ENCODE data around the gene PDZRN3. TPM values are rescaled to one million over a fixed set of nuclear protein-coding genes. Genes with fewer than 3 reads are reported as not detected.

The PDZRN3 gene
- total RNA-seq, 1 donor from 2014 or later, result 1.3 TPM

DNA sequence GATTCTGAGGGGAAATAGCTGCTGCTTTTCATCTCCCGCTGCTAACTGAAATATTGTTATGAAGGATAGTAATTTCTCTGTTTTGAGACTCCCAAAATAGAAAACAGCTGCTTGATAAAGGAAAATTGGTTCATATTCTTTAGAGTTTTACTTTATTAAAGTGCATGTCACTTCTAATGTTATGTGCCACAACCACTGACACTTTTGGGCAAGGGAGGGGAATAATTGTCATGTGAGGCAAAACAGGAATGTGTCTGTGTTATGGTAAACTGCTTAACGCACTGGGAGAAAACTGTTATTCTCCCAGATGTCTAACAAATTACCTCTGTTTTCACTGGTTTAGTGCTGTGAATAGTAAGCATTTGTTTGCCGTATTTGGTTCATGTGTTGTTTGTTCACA, 201.6 kb downstream of the PDZRN3 start:
- Mint-ChIP-seq H3K9me3 (ENCODE audit: unreplicated experiment) (no peaks in the 10 kb centered on the region), H3K36me3 (ENCODE audit: low read depth, unreplicated experiment) (no peaks in the 10 kb centered on the region), H3K27ac (ENCODE audit: unreplicated experiment) (no peak overlapping the region), H3K4me3 (ENCODE audit: unreplicated experiment) (no peak overlapping the region), H3K27me3 (ENCODE audit: unreplicated experiment) (no peaks in the 10 kb centered on the region), H3K4me1 (ENCODE audit: unreplicated experiment) (peaks cover 11% of the 10 kb centered on the region)
- DNase-seq (ENCODE audit: low spot score), result no peak
- TF ChIP-seq, protein P1, sequence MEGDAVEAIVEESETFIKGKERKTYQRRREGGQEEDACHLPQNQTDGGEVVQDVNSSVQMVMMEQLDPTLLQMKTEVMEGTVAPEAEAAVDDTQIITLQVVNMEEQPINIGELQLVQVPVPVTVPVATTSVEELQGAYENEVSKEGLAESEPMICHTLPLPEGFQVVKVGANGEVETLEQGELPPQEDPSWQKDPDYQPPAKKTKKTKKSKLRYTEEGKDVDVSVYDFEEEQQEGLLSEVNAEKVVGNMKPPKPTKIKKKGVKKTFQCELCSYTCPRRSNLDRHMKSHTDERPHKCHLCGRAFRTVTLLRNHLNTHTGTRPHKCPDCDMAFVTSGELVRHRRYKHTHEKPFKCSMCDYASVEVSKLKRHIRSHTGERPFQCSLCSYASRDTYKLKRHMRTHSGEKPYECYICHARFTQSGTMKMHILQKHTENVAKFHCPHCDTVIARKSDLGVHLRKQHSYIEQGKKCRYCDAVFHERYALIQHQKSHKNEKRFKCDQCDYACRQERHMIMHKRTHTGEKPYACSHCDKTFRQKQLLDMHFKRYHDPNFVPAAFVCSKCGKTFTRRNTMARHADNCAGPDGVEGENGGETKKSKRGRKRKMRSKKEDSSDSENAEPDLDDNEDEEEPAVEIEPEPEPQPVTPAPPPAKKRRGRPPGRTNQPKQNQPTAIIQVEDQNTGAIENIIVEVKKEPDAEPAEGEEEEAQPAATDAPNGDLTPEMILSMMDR (IDR thresholded peaks at IDR 0.05; ENCODE audit: unreplicated experiment), result no peak

DNA sequence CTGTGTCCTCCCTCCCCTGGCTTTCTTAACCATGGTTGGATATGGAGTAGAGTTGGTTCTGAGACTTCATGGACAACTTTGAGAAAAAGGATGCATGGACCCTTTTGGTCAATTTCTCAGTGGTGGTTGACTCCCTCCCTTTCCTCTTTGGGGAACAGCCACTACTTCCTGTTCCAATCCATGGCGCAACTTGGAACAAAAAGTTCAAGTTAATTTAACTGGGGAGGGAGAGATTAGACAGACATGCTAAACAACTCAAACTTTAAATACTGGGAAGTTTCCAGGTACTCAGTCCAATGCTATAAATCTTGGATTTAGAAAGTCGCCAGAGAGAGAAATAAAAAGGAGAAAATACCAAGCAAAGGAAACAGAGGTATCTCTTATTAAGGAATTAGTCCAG, 202.2 kb downstream of the PDZRN3 start:
- no peak overlapping the region for H3K27ac Mint-ChIP-seq (ENCODE audit: unreplicated experiment)
- H3K4me3 Mint-ChIP-seq (ENCODE audit: unreplicated experiment), result no peak overlapping the region
- no peaks in the 10 kb centered on the region for H3K36me3 Mint-ChIP-seq (ENCODE audit: low read depth, unreplicated experiment)
- TF ChIP-seq, protein P1 (IDR thresholded peaks at IDR 0.05; ENCODE audit: unreplicated experiment), result no peak
- H3K9me3 Mint-ChIP-seq (ENCODE audit: unreplicated experiment), result no peaks in the 10 kb centered on the region
- no peak for DNase-seq (ENCODE audit: low spot score)
- peaks cover 11% of the 10 kb centered on the region for H3K4me1 Mint-ChIP-seq (ENCODE audit: unreplicated experiment)
- no peaks in the 10 kb centered on the region for H3K27me3 Mint-ChIP-seq (ENCODE audit: unreplicated experiment)

DNA sequence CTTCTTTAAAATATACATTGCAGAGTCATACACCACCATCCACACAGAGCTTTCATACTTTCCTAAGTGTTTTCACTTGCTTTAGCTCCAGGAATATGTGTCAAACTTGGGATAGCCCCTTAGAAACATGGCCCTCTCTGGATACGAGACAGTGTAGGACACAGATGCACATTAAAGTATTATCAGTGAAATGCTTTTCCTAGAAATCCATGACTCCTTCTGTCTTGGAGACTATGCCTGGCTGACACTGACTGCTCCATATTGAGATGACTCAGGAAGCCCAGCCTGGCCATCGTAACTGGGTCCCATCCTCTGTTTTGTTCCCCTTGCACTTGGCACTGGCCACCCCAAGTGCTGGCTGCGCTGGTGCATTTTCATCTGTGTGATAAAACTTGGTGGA, 204.8 kb downstream of the PDZRN3 start:
- Mint-ChIP-seq H3K27me3 (ENCODE audit: unreplicated experiment) (peaks cover 1% of the 10 kb centered on the region), H3K27ac (ENCODE audit: unreplicated experiment) (no peak overlapping the region), H3K9me3 (ENCODE audit: unreplicated experiment) (no peaks in the 10 kb centered on the region), H3K4me3 (ENCODE audit: unreplicated experiment) (no peak overlapping the region), H3K36me3 (ENCODE audit: low read depth, unreplicated experiment) (no peaks in the 10 kb centered on the region), H3K4me1 (ENCODE audit: unreplicated experiment) (peaks cover 11% of the 10 kb centered on the region)
- DNase-seq (ENCODE audit: low spot score), result no peak
- TF ChIP-seq, protein P1 (IDR thresholded peaks at IDR 0.05; ENCODE audit: unreplicated experiment), result no peak

DNA sequence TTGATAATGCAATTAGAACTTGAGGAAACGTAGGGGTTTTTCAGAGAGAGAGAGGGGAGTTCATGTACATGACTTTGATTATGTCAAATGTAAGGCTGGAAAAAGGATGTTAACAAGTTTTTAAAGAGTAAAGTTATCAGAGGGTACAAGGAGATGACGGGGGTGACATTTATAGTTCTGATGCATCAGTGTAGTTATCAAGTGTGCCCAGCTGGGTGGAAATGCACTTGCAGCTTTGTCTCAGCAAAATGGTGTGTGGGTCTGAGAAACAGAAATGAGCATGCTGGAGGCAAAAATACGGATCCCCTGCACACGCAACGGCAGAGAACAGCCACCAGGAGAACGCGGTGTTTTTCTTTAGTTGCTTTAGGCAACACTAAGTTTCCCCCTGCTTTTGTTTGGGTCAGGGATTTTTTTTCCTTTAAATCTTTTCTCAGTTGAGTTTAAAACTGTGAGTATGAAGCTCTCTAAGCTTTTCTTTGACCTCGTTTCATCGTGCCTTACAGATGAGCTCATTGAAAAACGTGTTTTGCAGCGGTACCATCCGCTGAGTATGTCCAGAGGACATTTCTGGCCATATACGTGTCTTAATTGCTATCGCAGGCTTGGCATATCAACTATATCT, 205.4 kb downstream of the PDZRN3 start:
- TF ChIP-seq, protein P1 (IDR thresholded peaks at IDR 0.05; ENCODE audit: unreplicated experiment), result peak; percentile 44
- Mint-ChIP-seq H3K4me3 (ENCODE audit: unreplicated experiment) (no peak overlapping the region), H3K9me3 (ENCODE audit: unreplicated experiment) (no peaks in the 10 kb centered on the region), H3K27me3 (ENCODE audit: unreplicated experiment) (peaks cover 3% of the 10 kb centered on the region), H3K27ac (ENCODE audit: unreplicated experiment) (no peak overlapping the region), H3K36me3 (ENCODE audit: low read depth, unreplicated experiment) (no peaks in the 10 kb centered on the region), H3K4me1 (ENCODE audit: unreplicated experiment) (peaks cover 11% of the 10 kb centered on the region)
- DNase-seq (ENCODE audit: low spot score), result no peak

DNA sequence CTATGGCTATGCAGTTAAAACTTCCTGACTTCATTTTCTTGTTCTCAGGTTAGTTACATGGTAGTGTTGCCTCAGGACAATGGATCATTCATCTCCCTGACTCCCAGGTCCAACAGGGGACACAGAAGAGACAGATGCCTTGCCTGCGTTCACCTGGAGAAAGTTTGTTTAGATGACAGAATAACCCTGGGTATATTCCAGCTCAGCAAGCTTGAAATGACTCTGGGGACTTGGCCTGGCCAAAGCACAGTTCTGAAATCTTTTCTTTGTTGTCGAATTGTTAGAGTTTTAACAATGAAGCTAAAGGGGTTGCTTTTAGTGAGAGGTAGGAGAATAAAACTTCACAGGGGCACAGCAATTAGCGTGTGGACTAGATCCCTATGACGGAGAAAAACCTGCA, 206.1 kb downstream of the PDZRN3 start:
- H3K4me1 Mint-ChIP-seq (ENCODE audit: unreplicated experiment), result peaks cover 11% of the 10 kb centered on the region
- H3K27me3 Mint-ChIP-seq (ENCODE audit: unreplicated experiment), result peaks cover 3% of the 10 kb centered on the region
- H3K36me3 Mint-ChIP-seq (ENCODE audit: low read depth, unreplicated experiment), result no peaks in the 10 kb centered on the region
- H3K9me3 Mint-ChIP-seq (ENCODE audit: unreplicated experiment), result no peaks in the 10 kb centered on the region
- H3K4me3 Mint-ChIP-seq (ENCODE audit: unreplicated experiment), result no peak overlapping the region
- peak overlapping the region; percentile 19 for H3K27ac Mint-ChIP-seq (ENCODE audit: unreplicated experiment)
- TF ChIP-seq, protein P1 (IDR thresholded peaks at IDR 0.05; ENCODE audit: unreplicated experiment), result no peak
- no peak for DNase-seq (ENCODE audit: low spot score)
